HG02870 (cell line): ENCODE results near the gene RPN2.
"Not testable (repeated sequence)": the region's sequence is repeated elsewhere in the genome, so short reads cannot be mapped to it uniquely, and the experiment has no call there.

Source experiments
- ATAC-seq: cut with Tn5 transposase; IDR thresholded peaks from one replicate; pipeline ENCODE4 v1.9.1; 2021; ENCODE audit warnings: mild to moderate bottlenecking, moderate library complexity; ENCODE audit not compliant: unreplicated experiment

RPN2 gene

DNA sequence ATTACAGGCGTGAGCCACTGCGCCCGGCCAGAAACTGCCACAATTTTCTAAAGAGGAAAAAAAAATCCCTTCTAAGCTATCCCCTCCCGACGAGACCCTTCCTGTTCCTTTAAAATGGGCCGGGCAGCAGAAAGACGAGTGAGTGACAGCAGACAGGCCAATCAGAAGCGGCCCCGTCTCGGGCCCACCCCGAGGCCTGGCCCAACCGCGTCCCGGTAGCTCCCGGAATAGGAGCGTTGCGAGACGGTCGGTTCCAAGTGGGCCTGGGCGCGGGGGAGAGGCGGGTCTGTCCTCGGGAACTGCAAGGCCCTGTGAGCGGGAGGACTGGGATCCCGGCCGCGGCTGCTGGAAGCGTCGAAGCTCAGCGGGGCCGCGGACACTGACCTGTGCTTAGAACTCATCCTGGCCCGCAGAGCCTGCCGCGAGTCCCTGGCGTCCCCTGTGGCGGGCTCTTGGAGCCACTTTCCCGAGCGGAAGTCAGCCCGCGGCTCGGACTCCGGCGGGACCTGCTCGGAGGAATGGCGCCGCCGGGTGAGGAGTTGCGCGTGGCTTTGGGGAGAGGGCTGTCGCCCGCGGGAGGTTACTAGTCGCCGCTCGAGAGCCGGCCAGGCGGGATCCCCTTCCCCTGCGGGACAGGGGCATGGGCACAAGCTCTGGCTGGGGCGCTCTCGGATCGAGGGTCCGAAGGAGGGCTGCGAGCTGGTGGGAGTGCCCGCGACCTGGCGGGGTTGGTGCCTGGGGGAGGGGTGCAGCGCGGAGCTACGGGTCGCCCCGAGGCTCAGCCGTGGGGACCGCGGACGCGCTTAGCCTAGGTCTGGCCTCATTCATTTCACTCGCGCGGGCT is at the start of gene RPN2, which contains the start of gene MROH8:
TSS of gene RPN2 (plus strand) at position 492 of the 844 bp plus-strand sequence. CDS start at position 519, 27 bp downstream.
TSS of gene MROH8 (minus strand) at position 710 of the 844 bp plus-strand sequence.
- peak; percentile 86 for ATAC-seq

- ATAC-seq, result no peak
These were observed 47.6 kb upstream of the RPN2 start for GRCh38 chr20:37131486-37131885.

GRCh38 chr20:37133952-37134351 is 45.2 kb upstream of the RPN2 start:
- no peak for ATAC-seq

GRCh38 chr20:37137547-37137946 is 41.6 kb upstream of the RPN2 start:
- ATAC-seq, result no peak

DNA sequence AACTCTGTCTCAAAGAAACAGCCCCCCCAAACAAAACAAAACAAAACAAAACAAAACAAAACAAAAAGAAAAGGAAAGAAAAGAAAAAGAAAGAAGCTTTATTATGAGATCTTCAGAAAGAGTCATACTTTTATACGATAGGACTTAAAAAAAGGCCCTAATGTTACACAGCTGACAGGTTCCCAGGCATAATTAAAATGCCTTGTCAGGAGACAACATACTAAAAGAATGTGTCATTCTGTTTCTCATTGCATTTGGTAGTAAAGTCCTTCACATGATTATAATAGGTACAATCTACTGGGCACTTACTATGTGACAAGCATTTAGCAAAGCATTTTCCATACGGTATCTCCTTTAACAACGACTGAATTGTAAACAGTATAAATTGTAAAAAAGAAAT is 36.4 kb upstream of the RPN2 start:
- no peak for ATAC-seq

- ATAC-seq, result no peak
These were observed 34.2 kb upstream of the RPN2 start for GRCh38 chr20:37144856-37145404.

GRCh38 chr20:37147250-37147649 is 31.9 kb upstream of the RPN2 start:
- ATAC-seq, result no peak

- not testable (repeated sequence) for ATAC-seq
These were observed 28.3 kb upstream of the RPN2 start for GRCh38 chr20:37150864-37151263.

DNA sequence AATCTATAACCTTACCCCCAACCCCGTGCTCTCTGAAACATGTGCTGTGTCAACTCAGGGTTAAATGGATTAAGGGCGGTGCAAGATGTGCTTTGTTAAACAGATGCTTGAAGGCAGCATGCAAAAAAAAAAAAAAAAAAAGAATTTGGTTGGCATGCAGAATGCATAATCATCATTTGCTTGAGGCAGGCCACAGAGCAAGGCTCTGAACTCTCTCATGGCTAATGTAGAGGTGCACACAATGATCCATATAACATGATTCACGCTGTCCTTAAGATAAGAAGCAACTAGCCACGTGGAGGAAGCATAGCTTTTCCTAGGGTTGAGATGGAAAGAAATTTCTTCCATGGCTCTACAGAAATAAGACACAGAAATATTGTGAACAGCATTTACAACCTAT is 27.6 kb upstream of the RPN2 start:
- no peak for ATAC-seq

GRCh38 chr20:37152284-37152683 is 26.8 kb upstream of the RPN2 start:
- no peak for ATAC-seq

DNA sequence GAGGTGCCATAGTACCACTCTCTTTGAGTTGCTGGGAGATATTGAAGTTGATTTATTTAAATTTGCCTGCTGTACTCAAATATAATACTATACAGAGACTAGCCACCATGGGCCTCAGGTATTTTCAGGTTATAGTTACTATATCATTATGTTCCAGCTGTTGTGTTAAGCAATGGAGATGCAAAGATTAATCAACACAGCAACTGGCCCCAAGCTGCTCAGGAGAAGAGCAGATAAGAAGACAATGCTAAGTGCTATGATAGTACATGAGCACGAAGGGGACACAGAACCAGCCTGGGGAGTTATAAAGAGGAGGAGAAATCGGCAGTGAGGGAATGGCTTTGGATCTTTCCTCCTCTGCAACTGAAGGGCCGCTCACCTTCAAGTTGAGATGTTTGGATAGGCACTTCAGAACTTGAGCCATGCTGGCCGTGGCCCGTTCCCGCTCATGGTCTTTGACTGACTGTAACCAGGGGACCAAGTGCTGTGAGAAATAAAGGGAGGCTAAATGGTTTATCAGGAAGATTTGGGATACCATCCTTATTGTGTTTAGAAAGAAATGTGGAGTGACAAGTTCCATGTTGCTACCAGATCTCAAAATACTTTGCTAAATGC is 24.3 kb upstream of the RPN2 start:
- ATAC-seq, result no peak

- no peak for ATAC-seq
These were observed 23.1 kb upstream of the RPN2 start for GRCh38 chr20:37155987-37156386.

DNA sequence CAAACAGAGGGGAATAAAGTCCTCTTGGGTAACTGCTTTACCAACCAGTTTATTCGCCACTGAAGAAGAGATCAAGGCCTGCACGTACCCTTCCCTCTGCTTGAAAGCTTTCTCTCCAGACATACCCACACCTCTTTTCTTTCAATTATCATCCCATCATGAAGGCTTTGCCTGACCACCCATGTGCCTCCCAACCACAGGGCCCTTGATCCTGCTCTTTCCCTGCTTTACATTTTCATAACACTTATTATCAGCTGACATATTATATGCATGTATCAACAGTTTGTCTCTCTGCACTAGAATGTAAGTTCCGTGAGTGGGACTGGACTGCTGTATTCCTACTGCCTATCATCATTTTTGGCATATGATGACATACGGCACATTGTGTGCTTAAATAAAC is 20.9 kb upstream of the RPN2 start:
- ATAC-seq, result no peak

DNA sequence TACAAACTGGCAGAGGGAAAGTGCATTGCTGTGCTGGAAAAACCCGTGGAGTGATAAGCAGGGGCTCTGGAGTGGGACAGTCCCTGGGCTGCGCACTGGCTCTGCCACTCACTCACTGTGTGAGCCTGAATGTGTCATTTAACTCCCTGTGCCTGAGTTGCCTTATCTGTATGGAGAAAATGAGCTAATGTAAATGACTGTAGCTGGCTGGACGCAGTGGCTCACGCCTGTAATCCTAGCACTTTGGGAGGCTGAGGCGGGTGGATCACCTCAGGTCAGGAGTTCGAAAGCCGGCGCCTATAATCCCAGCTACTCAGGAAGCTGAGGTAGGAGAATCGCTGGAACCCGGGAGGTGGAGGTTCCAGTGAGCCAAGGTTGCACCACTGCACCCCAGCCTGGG is 18.4 kb upstream of the RPN2 start:
- no peak for ATAC-seq

- ATAC-seq, result no peak
These were observed 17.1 kb upstream of the RPN2 start for GRCh38 chr20:37161830-37162549.

DNA sequence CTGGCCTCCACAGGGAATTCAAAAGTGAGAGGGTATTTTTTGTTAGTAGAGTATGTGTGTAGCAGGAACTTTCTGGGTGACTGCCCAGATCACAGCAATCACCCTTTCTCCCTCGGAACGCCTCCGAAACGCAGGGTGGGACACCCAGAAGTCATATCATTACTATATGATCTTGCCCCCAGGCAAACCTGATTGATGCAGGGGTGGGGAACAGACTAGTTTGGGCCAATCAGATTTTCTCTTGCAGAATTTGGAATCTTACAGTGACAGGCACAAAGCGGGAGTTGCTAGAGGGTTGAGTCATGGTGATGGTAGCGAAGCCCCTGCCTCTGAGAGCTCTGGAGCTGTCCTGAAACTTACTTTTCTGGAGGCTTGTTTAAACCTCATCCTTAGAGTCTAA is 16.5 kb upstream of the RPN2 start:
- no peak for ATAC-seq

DNA sequence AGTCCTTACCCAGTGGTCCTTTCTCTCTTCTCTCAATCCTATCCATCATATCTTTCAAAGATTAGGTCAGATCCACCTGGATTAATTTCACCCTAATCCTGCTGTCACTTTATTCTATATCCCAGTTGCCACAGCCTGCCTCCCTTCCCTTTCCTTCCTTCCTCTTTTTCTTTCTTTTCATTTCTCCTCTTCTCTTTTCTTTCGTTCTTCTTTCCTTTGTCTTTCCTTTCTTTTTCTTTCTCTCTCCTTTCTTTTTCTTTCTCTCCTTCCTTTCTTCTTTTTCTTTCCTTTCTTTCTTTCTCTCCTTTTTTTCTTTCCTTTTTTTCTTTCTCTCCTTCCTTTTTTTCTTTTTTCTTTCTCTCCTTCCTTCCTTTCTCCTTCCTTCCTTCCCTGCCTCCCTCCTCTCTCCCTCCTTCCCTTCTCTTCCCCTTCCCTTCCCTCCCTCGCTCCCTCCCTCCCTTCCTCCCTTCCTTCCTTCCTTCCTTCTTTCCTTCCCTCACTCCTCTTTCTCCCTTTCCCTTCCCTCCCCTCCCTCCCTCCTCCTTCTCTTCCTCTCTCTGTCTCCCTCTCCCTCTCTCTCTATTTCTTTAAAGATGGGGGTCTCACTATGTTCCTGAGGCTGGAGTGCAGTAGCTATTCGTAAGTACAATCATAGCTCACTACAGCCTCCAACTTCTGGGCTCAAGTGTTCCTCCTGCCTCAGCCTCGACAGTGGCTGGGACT is 15.1 kb upstream of the RPN2 start:
- ATAC-seq, result no peak

GRCh38 chr20:37165031-37165430 is 14.1 kb upstream of the RPN2 start:
- ATAC-seq, result no peak

DNA sequence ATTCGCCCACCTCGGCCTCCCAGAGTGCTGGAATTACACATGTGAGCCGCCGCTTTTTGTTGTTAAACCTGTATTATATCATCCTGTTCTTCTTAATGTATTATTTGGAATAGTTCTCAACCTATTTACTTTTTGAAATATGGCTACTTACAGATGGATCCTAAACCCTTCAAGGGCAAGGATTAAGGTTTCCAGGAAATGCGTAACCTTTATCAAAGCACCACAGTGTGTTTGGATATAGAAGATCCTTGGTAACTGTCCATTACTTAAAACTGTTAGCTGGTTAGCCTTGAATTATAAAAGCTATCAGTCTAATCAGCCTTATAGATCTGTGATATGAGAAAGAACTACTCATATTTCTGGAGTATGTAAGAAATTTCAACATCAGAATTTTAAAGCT is 12.3 kb upstream of the RPN2 start:
- ATAC-seq, result no peak

GRCh38 chr20:37172836-37173235 is 6.3 kb upstream of the RPN2 start:
- ATAC-seq, result no peak
